Common myeloid progenitor, CD34-positive (primary cell): Measurements from ENCODE around the gene NPAS3.
A peak's percentile ranks its signal among the peaks of the same experiment; 100 is the strongest.

Source experiments
- CTCF ChIA-PET: fragments of 350-600 bp; sonication (Branson Sonifier 250); formaldehyde crosslinking; loops from one replicate; lab custom pipeline; 2021; ENCODE audit warnings: antibody characterized with exemption; lab: Charles Lee
- POLR2A ChIA-PET: fragments of 350-600 bp; sonication (Branson Sonifier 250); formaldehyde crosslinking; loops from one replicate; lab custom pipeline; 2021; ENCODE audit warnings: antibody characterized with exemption; lab: Charles Lee
- DNase-seq, 3 donors: peaks; one replicate each; pipeline versions ENCODE4 v3.0.0 to v3.0.0-alpha.2; 2013
- H3K27ac ChIP-seq, 2 experiments: 1 replicate in 1 of 2; 2 replicates in 1 of 2; pipeline ENCODE4 v1.7.0; 2013; ENCODE audit warnings: inconsistent platforms in 2 of 2, low read length in 2 of 2, mild to moderate bottlenecking in 2 of 2, low read depth in 1 of 2, moderate library complexity in 1 of 2; ENCODE audit not compliant: severe bottlenecking in 2 of 2, insufficient read depth in 1 of 2, poor library complexity in 1 of 2
- H3K27me3 ChIP-seq, 5 experiments: replicated peaks in 2 of 5; 1 replicate in 3 of 5; 2 replicates in 2 of 5; pipeline versions ENCODE4 v1.6.1 to v1.7.0; 2013; ENCODE audit warnings: low read length in 4 of 5, mild to moderate bottlenecking in 2 of 5, moderate library complexity in 2 of 5, inconsistent platforms in 1 of 5; ENCODE audit not compliant: insufficient read depth in 5 of 5, control insufficient read depth in 4 of 5
- H3K36me3 ChIP-seq, 4 experiments: 1 replicate in 2 of 4; 2 replicates in 2 of 4; pipeline versions ENCODE4 v1.6.1 to v1.7.0; 2013; ENCODE audit warnings: low read length in 3 of 4, control low read depth in 1 of 4, mild to moderate bottlenecking in 1 of 4; ENCODE audit not compliant: control insufficient read depth in 4 of 4, insufficient read depth in 4 of 4
- H3K4me1 ChIP-seq, 4 experiments: 1 replicate in 3 of 4; 2 replicates in 1 of 4; pipeline versions ENCODE4 v1.6.1 to v1.7.1; 2013; ENCODE audit warnings: low read length in 3 of 4, mild to moderate bottlenecking in 3 of 4, control low read depth in 1 of 4, inconsistent platforms in 1 of 4, moderate library complexity in 1 of 4; ENCODE audit not compliant: control insufficient read depth in 4 of 4, insufficient read depth in 4 of 4; ENCODE audit errors: control extremely low read depth in 1 of 4
- H3K4me3 ChIP-seq, 7 experiments: 1 replicate in 4 of 7; 2 replicates in 3 of 7; pipeline versions ENCODE4 v1.5.1 to v1.7.0; 2013; ENCODE audit warnings: mild to moderate bottlenecking in 7 of 7, low read length in 6 of 7, moderate library complexity in 6 of 7, inconsistent platforms in 2 of 7, low read depth in 2 of 7, control low read depth in 1 of 7; ENCODE audit not compliant: insufficient read depth in 4 of 7, control insufficient read depth in 1 of 7; ENCODE audit errors: extremely low read depth in 1 of 7
- H3K9me3 ChIP-seq, 5 experiments: 1 replicate in 4 of 5; 2 replicates in 1 of 5; pipeline versions ENCODE4 v1.6.1 to v1.7.1; 2013; ENCODE audit warnings: low read length in 4 of 5, mild to moderate bottlenecking in 2 of 5, inconsistent platforms in 1 of 5, low read depth in 1 of 5, moderate library complexity in 1 of 5; ENCODE audit not compliant: control insufficient read depth in 4 of 5, insufficient read depth in 2 of 5; ENCODE audit errors: control extremely low read depth in 1 of 5
- WGBS: methylation state at CpG from one replicate; pipeline ENCODE4 v1.1.5; 2013; ENCODE audit not compliant: insufficient coverage; 5-methylcytosine and 5-hydroxymethylcytosine counted together

NPAS3 gene

DNA sequence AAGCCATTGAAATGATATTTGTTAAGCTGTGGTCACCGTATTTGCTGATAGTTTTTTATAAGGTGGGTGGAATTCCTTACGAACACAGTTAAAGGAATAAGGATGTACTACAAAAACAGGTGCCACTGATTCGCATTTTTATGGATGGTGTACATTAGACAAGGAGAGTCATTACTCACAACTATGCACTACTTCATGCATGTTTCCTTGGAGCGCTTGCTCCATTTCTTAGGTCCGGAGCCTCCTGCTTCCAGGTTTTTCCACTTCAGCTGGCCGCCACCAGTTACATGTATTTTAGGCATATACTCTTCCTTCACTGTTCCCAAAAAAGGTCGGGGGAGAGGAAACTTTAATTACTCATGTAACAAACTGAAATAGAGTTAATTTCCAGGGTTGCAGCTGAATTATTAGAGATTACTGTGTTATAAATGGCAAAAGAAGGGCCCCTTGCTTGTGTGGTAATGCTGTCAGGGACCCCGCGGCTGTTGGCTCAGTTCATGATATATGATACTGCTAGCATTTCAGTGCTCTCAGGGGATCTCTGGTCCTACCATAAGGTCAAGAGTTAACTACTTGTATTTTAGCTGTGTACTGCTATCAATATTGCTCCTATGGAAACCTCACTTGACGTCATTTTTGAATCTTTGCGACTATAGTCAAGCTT lies 454.7 kb downstream of the NPAS3 start:
- H3K27me3 ChIP-seq: no peaks in the 10 kb centered on the region
- CTCF ChIA-PET: no interaction called here
- H3K4me3 ChIP-seq: no peak overlapping the region
- no peaks in the 10 kb centered on the region for H3K9me3 ChIP-seq
- no peak for DNase-seq
- no peaks in the 10 kb centered on the region for H3K4me1 ChIP-seq
- POLR2A ChIA-PET: no interaction called here
- WGBS: 100% methylated on average over 7 of the region's 11 CpGs
- no peaks in the 10 kb centered on the region for H3K36me3 ChIP-seq
- H3K27ac ChIP-seq: no peak overlapping the region

DNA sequence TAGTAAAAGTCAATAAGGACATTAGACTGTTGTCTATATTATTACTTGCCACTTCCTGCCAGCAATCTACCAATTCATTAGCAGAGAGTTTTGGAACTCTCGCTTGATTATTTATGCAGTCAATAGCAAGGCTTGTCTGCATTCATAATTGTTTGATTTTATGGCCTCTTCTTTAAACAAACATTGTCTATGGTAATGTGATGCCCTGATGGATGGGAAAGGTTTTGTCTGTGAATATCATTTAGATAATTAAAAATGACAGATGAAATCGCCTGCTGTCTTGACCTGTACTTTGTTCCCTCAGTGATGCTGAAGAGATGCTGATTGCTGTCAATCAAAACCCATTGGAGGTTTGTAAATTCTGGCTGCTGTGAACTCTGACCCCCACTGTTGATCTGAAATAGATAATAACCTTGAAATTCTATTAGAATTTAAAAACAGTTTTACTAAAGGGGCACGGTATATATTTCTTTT lies 455.3 kb downstream of the NPAS3 start:
- POLR2A ChIA-PET: no interaction called here
- CTCF ChIA-PET: no interaction called here

DNA sequence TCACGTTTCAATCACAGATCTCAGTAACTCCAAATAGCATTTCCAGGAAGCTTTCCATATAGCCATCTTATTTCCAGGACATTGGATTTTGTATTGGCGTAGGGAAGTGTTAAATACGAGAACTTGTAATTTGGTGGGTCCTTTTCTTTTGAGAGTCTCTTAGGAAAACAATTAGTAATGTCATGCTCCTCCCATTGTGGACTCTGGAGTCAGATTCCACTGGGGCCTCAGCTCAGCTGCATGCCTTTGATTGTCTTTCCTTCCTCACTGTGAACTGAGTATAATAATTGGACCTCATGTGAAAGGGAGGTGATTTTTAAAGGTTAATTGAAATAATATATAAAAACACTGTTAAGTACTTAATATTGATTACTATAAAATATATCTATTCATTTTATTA lies 462.6 kb downstream of the NPAS3 start:
- Histone ChIP-seq H3K27me3 (no peaks in the 10 kb centered on the region), H3K9me3 (peaks cover 0 to 5% (median 0%) of the 10 kb centered on the region in 5 experiments), H3K4me1 (peaks cover 0 to 3% (median 0%) of the 10 kb centered on the region in 4 experiments), H3K36me3 (no peaks in the 10 kb centered on the region), H3K4me3 (no peak overlapping the region), H3K27ac (no peak overlapping the region)
- ChIA-PET CTCF (no interaction called here), POLR2A (no interaction called here)
- no peak for DNase-seq
- no CpG with 5 or more reads among the region's 3 CpGs for WGBS

More for the DNA sequence above, 455.3 kb downstream of the NPAS3 start:
- H3K36me3 ChIP-seq: no peaks in the 10 kb centered on the region
- no peaks in the 10 kb centered on the region for H3K27me3 ChIP-seq
- no peak for DNase-seq
- WGBS: no CpG with 5 or more reads among the region's 3 CpGs
- H3K27ac ChIP-seq: no peak overlapping the region
- no peak overlapping the region for H3K4me3 ChIP-seq
- H3K9me3 ChIP-seq: no peaks in the 10 kb centered on the region
- no peaks in the 10 kb centered on the region for H3K4me1 ChIP-seq

DNA sequence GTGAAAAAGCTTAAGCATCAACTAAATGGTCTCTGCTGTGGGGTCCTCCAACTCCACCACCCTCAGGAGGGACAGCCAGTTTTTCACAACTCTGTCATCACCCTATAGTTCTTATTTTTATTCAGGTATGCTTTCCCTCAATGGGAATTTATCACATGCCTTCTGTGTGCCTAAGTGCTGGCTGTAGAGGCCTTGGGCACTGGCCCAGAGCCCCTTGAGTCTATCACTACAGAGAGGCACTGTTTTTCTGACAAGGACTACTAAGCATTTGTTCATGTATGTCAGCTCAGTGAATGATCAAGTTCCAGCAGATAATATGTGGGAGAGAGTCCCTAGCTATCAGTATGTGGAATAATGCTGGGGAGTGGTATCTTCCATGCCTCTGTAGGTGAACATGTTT lies 463.9 kb downstream of the NPAS3 start:
- Histone ChIP-seq H3K36me3 (no peaks in the 10 kb centered on the region), H3K4me3 (no peak overlapping the region), H3K9me3 (peaks cover 0 to 5% (median 0%) of the 10 kb centered on the region in 5 experiments), H3K4me1 (peaks cover 0 to 3% (median 0%) of the 10 kb centered on the region in 4 experiments), H3K27me3 (no peaks in the 10 kb centered on the region), H3K27ac (no peak overlapping the region)
- no peak for DNase-seq
- ChIA-PET CTCF (interaction anchor here (0.9 kb wide), 1 partner anchor 10 kb away, joined by 3 read pairs; no protein-coding TSS in a partner anchor), POLR2A (interaction anchor here (0.6 kb wide), 1 partner anchor 773 kb away, joined by 3 read pairs; no protein-coding TSS in a partner anchor)

DNA sequence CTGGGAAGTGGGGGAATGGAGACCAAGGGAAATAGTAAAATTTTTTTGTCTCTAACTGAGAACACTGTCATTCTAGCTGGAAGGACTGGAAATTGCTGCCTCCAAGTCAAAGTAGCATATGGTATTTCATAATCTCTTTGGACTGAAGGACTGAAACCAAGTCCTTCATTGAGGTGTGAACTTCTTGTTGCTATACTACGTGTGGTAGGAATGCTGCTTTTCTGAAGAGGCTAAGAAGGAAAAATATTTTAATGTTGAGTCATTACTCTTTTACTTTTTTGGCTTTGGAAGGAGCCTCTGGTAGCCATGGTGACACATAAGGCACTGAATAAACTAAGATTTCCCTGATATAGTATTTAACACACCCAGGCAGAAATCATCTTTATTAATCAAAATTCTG lies 465.4 kb downstream of the NPAS3 start:
- H3K4me3 ChIP-seq: no peak overlapping the region
- peaks cover 0 to 5% (median 0%) of the 10 kb centered on the region in 5 experiments for H3K9me3 ChIP-seq
- CTCF ChIA-PET: interaction anchor here (1.2 kb wide), 1 partner anchor 9 kb away, joined by 4 read pairs; no protein-coding TSS in a partner anchor
- DNase-seq: peak in 2 of 3 donors; percentile 5 to 14
- H3K27ac ChIP-seq: no peak overlapping the region
- no peaks in the 10 kb centered on the region for H3K36me3 ChIP-seq
- POLR2A ChIA-PET: no interaction called here
- peaks cover 0 to 3% (median 0%) of the 10 kb centered on the region in 4 experiments for H3K4me1 ChIP-seq
- no peaks in the 10 kb centered on the region for H3K27me3 ChIP-seq
- WGBS: no CpG with 5 or more reads among the region's 1 CpG

DNA sequence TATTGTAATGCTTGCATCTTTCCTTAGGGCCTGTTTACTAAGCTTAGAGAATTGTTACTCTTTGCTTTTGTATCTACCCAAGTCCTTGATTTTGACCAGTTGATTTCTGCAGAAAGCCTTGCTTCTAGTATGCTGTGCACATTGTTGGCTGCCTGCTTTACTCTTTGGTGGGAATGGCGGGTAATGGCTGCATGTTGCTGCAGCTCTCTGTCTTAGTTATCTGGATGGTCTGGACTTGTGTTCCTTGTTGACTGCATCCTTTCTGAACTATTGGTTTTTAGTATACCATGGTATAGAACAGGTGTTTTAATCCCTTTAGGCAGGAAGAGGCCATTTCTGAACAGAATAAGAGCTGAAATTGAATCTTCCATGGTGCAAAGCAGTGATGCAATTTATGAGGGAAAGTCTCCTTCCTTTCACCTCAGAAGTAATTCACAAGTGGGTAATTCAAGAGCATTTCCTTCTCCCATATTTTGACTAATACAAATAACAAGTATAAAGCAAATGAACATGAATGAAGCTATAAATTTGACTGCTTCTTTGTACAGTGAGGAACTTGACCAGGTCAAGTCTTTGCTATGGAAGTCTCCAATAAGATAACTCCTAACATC lies 466.4 kb downstream of the NPAS3 start:
- CTCF ChIA-PET: interaction anchor here (1.0 to 1.2 kb wide), 2 partner anchors 8 to 655 kb away, joined by 3 to 4 read pairs; no protein-coding TSS in a partner anchor
- POLR2A ChIA-PET: no interaction called here
- WGBS: no CpG with 5 or more reads among the region's 1 CpG

DNA sequence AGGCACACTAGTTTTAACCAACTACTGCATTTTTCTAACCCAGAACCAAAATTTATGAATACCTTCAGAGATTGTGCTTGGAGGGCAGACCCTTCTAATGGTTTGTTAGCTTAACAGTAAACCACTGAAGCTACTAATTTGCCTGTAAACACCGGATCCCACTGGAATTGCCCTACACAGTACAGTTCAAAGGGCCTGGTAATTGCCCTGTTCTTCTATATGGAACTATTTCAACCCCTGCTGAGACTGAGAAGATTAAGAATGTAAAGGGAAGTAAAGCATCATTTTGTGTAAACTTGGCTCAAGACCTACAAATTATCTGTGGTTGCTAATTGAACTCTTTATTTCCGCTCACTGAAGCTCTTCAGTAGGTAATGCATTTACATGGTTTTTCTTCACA lies 468.1 kb downstream of the NPAS3 start:
- ChIA-PET CTCF (no interaction called here), POLR2A (no interaction called here)
- WGBS: 100% methylated on average over 2 of the region's 2 CpGs

More for the DNA sequence above, 466.4 kb downstream of the NPAS3 start:
- H3K36me3 ChIP-seq: no peaks in the 10 kb centered on the region
- H3K9me3 ChIP-seq: peaks cover 0 to 5% (median 0%) of the 10 kb centered on the region in 5 experiments
- no peak overlapping the region for H3K4me3 ChIP-seq
- no peaks in the 10 kb centered on the region for H3K4me1 ChIP-seq
- H3K27ac ChIP-seq: no peak overlapping the region
- no peaks in the 10 kb centered on the region for H3K27me3 ChIP-seq
- no peak for DNase-seq

More for the DNA sequence above, 468.1 kb downstream of the NPAS3 start:
- Histone ChIP-seq H3K4me3 (no peak overlapping the region), H3K4me1 (no peaks in the 10 kb centered on the region), H3K36me3 (no peaks in the 10 kb centered on the region), H3K27me3 (no peaks in the 10 kb centered on the region), H3K9me3 (peaks cover 0 to 5% (median 0%) of the 10 kb centered on the region in 5 experiments), H3K27ac (no peak overlapping the region)
- DNase-seq: no peak
